ENCODE data around the gene ITSN2.

DNA sequence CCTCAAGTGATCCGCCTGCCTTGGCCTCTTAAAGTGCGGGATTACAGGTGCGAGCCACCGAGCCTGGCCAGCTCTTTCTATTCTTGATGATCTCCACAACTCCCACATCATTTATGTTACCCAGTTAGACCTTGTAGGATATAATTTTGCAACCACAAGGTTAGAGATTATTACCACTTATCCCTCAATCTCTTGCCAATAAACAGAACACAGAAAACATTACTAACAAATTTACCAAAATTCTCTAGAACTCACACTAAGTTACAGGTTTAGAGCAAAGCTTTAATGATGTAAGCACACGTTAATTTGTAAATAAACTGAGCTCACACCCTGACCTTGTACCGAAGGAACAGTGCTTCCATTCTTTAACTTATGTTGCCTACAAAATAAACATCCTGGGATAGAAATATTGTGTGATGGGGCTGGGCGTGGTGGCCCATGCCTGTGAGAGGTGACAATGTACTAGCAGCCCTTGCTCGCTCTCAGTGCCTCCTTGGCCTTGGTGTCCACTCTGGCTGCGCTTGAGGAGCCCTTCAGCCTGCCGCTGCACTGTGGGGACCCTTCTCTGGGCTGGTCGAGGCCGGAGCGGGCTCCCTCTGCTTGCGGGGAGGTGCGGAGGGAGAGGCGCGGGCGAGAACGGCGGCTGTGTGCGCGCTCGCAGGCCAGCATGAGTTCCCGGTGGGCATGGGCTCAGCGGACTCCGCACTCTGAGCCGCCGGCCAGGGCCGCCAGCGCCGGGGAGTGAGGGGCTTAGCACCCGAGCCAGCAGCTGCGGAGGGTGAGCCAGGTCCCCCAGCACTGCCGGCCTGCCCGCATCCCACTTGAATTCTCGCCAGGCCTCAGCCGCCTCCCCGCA is 42.1 kb upstream of the ITSN2 start:
- TF ChIP-seq GATA2 (IDR thresholded peaks at IDR 0.05; ENCODE audit: low read depth, low read length), result no peak
- no peak for TF ChIP-seq GATA3 (IDR thresholded peaks at IDR 0.05; ENCODE audit: low read depth, low read length)
